PFSK-1 (cell line): ENCODE measurements around the gene BIRC5.

ENCODE experiments used
- FOXP2 ChIP-seq: optimal IDR thresholded peaks from 2 replicates; pipeline ENCODE3; 2011; ENCODE audit warnings: borderline replicate concordance, control low read depth, inconsistent platforms; ENCODE audit not compliant: insufficient read depth; ENCODE audit errors: extremely low read length, extremely low read depth
- POLR2AphosphoS5 ChIP-seq: IDR thresholded peaks from 2 replicates; pipeline ENCODE4 v1.6.1; 2012; ENCODE audit warnings: low read depth, mild to moderate bottlenecking, control low read depth, low read length, moderate library complexity
- SIN3A ChIP-seq: IDR thresholded peaks from 2 replicates; pipeline ENCODE4 v1.6.1; 2012; ENCODE audit warnings: mild to moderate bottlenecking, low read length, moderate library complexity, borderline replicate concordance; ENCODE audit not compliant: insufficient read depth
- TAF1 ChIP-seq: IDR thresholded peaks from 2 replicates; pipeline ENCODE4 v1.6.1; 2012; ENCODE audit warnings: low read length, control low read depth, borderline replicate concordance; ENCODE audit not compliant: insufficient read depth
- TF ChIP-seq, protein P1 (sequence below), 2 experiments: IDR thresholded peaks; 2 replicates each; pipeline versions ENCODE4 v1.6.1 to v1.8.0; 2011 to 2012; ENCODE audit warnings: low read depth in 2 of 2, low read length in 2 of 2, control low read depth in 1 of 2, inconsistent platforms in 1 of 2, mild to moderate bottlenecking in 1 of 2, moderate library complexity in 1 of 2; ENCODE audit not compliant: insufficient read depth in 1 of 2

The BIRC5 gene

DNA sequence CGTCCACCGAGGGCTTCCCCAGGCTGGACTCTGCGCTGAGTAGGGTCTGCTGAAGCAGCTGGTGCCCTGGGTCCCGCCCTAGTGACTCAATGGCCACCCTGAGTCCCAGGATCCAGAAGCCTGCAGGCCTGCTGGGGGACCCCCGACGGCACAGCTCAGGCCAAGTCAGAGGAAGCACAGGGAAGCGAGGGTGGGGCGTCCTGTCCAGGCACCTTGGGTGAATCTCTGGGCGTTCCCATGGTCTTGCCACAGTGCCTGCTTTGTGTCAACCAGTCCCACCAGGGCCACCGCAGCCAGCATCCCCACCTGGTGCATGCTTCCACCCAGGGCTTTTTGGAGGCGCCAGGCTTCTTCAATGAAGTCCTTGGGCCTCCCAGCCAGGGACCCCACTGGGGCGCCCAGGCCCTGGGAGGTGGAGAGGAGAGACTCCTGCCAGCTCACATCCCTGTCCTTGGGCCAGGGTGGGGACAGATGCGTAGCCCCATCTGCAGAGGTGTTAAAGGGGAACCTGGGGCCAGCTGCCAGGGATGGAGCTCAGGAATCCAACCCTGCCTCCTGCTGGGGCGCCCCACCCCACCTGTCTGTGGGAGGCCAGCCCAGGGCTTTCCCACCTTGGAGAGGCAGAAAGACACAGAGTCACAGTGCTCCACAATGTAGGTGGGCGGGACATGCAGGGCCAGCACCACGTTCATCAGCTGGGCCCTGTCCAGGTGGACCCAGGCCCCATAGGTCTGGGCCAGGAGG is 35.2 kb downstream of the BIRC5 start:
- TF ChIP-seq, protein P1, sequence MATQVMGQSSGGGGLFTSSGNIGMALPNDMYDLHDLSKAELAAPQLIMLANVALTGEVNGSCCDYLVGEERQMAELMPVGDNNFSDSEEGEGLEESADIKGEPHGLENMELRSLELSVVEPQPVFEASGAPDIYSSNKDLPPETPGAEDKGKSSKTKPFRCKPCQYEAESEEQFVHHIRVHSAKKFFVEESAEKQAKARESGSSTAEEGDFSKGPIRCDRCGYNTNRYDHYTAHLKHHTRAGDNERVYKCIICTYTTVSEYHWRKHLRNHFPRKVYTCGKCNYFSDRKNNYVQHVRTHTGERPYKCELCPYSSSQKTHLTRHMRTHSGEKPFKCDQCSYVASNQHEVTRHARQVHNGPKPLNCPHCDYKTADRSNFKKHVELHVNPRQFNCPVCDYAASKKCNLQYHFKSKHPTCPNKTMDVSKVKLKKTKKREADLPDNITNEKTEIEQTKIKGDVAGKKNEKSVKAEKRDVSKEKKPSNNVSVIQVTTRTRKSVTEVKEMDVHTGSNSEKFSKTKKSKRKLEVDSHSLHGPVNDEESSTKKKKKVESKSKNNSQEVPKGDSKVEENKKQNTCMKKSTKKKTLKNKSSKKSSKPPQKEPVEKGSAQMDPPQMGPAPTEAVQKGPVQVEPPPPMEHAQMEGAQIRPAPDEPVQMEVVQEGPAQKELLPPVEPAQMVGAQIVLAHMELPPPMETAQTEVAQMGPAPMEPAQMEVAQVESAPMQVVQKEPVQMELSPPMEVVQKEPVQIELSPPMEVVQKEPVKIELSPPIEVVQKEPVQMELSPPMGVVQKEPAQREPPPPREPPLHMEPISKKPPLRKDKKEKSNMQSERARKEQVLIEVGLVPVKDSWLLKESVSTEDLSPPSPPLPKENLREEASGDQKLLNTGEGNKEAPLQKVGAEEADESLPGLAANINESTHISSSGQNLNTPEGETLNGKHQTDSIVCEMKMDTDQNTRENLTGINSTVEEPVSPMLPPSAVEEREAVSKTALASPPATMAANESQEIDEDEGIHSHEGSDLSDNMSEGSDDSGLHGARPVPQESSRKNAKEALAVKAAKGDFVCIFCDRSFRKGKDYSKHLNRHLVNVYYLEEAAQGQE (IDR thresholded peaks at IDR 0.05; ENCODE audit: insufficient read depth in 1 of 2, low read depth in 2 of 2, low read length in 2 of 2), result no peak
- no peak for TF ChIP-seq TAF1
- no peak for TF ChIP-seq SIN3A
- TF ChIP-seq FOXP2, result no peak
- no peak for TF ChIP-seq POLR2AphosphoS5

GRCh38 chr17:78249818-78250806 is 36.1 kb downstream of the BIRC5 start:
- TF ChIP-seq, protein P1 (IDR thresholded peaks at IDR 0.05; ENCODE audit: insufficient read depth in 1 of 2, low read depth in 2 of 2, low read length in 2 of 2), result no peak
- TF ChIP-seq SIN3A (no peak), POLR2AphosphoS5 (no peak), FOXP2 (no peak), TAF1 (no peak)

- TF ChIP-seq TAF1 (no peak), FOXP2 (peak; percentile 76)
Measured at GRCh38 chr17:78250891-78251772, 37.1 kb downstream of the BIRC5 start.

- TF ChIP-seq SIN3A, result no peak
- TF ChIP-seq TAF1, result no peak
- TF ChIP-seq, protein P1 (IDR thresholded peaks at IDR 0.05; ENCODE audit: insufficient read depth in 1 of 2, low read depth in 2 of 2, low read length in 2 of 2), result no peak
- no peak for TF ChIP-seq FOXP2
- no peak for TF ChIP-seq POLR2AphosphoS5
Measured at GRCh38 chr17:78251773-78252103, 37.7 kb downstream of the BIRC5 start.

- TF ChIP-seq FOXP2, result no peak
- no peak for TF ChIP-seq TAF1
- TF ChIP-seq, protein P1 (IDR thresholded peaks at IDR 0.05; ENCODE audit: insufficient read depth in 1 of 2, low read depth in 2 of 2, low read length in 2 of 2), result no peak
- no peak for TF ChIP-seq SIN3A
- no peak for TF ChIP-seq POLR2AphosphoS5
Measured at GRCh38 chr17:78252111-78252634, 38.1 kb downstream of the BIRC5 start.
